ENCODE data around the gene IER5L. TPM values are rescaled to one million over a fixed set of nuclear protein-coding genes. Genes with fewer than 3 reads are reported as not detected.

Gene IER5L
- polyA plus RNA-seq, 1 of the 3 experiments (the other 2 are of a cell fraction): 16.2 TPM

DNA sequence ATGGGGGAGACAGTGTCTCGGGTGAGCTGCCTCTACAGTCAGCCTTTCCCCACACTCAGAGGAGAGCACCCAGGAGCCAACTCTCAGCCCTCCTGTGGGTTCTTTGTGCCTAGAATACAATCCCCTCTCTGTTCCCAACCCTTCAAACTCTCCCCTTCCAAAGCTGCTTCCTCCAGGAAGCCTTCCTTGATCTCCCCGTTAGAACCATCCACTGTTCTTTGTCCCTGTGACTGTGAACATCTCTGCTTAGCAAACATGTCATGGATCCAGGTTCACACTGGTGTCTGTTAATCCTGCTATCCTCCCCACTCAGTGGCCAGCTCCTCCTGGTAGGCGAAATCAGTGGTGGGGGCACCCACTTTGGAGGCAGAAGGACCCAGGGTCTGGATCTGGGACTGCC lies 16.2 kb upstream of the IER5L start (continued):
- no peak for TF ChIP-seq FOXM1 (IDR thresholded peaks at IDR 0.05; ENCODE audit: low read depth)
- TF ChIP-seq RFX5 (IDR thresholded peaks at IDR 0.05; ENCODE audit: low read length): no peak
- TF ChIP-seq GABPA (IDR thresholded peaks at IDR 0.05; ENCODE audit: low read depth): no peak
- no peak for TF ChIP-seq CHD2 (IDR thresholded peaks at IDR 0.05; ENCODE audit: low read length, partially characterized antibody)

DNA sequence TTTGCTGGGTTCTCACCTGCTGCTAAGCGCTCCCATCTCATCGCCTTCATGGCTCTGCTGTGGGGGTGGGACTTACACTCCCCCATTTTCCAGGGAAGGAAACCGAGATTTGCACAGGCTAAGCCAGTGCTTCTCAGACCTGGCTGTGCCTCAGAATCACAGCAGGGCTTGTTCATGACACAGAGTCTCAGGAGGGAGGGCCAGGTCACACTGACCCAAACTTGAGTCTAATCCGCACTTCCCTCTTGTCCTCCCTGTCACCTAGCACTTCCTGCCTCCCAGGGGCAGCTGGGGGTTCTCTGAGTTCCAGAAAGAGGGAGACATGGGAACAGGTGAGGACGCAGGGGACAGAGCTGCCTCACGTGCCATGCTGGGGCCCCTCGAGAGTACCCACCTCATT lies 15.6 kb upstream of the IER5L start:
- Histone ChIP-seq H3K27me3 (ENCODE audit: insufficient read depth) (no peaks in the 10 kb centered on the region), H3K9ac (no peak overlapping the region), H3K4me3 (ENCODE audit: low read depth in 2 of 2, low read length in 1 of 2) (no peak overlapping the region), H3K27ac (ENCODE audit: low read depth in 2 of 2, low read length in 1 of 2) (no peak overlapping the region), H3F3A (replicated peaks; ENCODE audit: insufficient read depth) (no peaks in the 10 kb centered on the region), H3K36me3 (replicated peaks in 1 of 2; ENCODE audit: control insufficient read depth in 1 of 2, insufficient read depth in 2 of 2, low read length in 1 of 2) (no peaks in the 10 kb centered on the region), H3K4me2 (no peak overlapping the region), H4K20me1 (ENCODE audit: insufficient read depth) (no peaks in the 10 kb centered on the region), H3K9me2 (no peaks in the 10 kb centered on the region), H3K79me2 (ENCODE audit: insufficient read depth) (no peaks in the 10 kb centered on the region), H2AFZ (ENCODE audit: low read depth) (no peak overlapping the region), H3K4me1 (ENCODE audit: control insufficient read depth in 1 of 2, insufficient read depth in 2 of 2, low read depth in 1 of 2, low read length in 1 of 2) (peaks cover 0 to 5% of the 10 kb centered on the region in 2 experiments; a peak in 1 of 4 replicates), H3K9me3 (no peaks in the 10 kb centered on the region)
- CTCF ChIA-PET: no interaction called here
- WGBS (ENCODE audit: low lambda C conversion rate): 87% methylated on average over 4 of the region's 7 CpGs
- TF ChIP-seq NFIC (IDR thresholded peaks at IDR 0.05; ENCODE audit: borderline replicate concordance) (no peak), SMC3 (IDR thresholded peaks at IDR 0.05; ENCODE audit: low read depth, low read length) (no peak), JUND (IDR thresholded peaks at IDR 0.05) (no peak), EP300 (IDR thresholded peaks at IDR 0.05; ENCODE audit: borderline replicate concordance in 1 of 2, low read depth in 1 of 2, low read length in 1 of 2) (no peak), RCOR1 (IDR thresholded peaks at IDR 0.05; ENCODE audit: low read length) (no peak), MEF2A (IDR thresholded peaks at IDR 0.05; ENCODE audit: borderline replicate concordance, low read depth) (no peak), GATA2 (CRISPR knock-in tag; IDR thresholded peaks at IDR 0.05) (no peak), EZH2phosphoT487 (IDR thresholded peaks at IDR 0.05; ENCODE audit: borderline replicate concordance, low read depth) (no peak), CHD2 (IDR thresholded peaks at IDR 0.05; ENCODE audit: low read length, partially characterized antibody) (no peak), RFX5 (IDR thresholded peaks at IDR 0.05; ENCODE audit: low read length) (no peak), YY1 (IDR thresholded peaks at IDR 0.05; ENCODE audit: low read depth) (no peak), TAF1 (IDR thresholded peaks at IDR 0.05; ENCODE audit: borderline replicate concordance, low read depth, low read length) (no peak), SIN3A (IDR thresholded peaks at IDR 0.05; ENCODE audit: borderline replicate concordance, low read depth, low read length) (no peak), GABPA (IDR thresholded peaks at IDR 0.05; ENCODE audit: low read depth) (no peak), FOXJ3 (CRISPR knock-in tag; IDR thresholded peaks at IDR 0.05) (no peak)
- TF ChIP-seq, protein P1, sequence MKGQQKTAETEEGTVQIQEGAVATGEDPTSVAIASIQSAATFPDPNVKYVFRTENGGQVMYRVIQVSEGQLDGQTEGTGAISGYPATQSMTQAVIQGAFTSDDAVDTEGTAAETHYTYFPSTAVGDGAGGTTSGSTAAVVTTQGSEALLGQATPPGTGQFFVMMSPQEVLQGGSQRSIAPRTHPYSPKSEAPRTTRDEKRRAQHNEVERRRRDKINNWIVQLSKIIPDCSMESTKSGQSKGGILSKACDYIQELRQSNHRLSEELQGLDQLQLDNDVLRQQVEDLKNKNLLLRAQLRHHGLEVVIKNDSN (IDR thresholded peaks at IDR 0.05; ENCODE audit: borderline replicate concordance, low read depth): no peak
- TF ChIP-seq, protein P2, sequence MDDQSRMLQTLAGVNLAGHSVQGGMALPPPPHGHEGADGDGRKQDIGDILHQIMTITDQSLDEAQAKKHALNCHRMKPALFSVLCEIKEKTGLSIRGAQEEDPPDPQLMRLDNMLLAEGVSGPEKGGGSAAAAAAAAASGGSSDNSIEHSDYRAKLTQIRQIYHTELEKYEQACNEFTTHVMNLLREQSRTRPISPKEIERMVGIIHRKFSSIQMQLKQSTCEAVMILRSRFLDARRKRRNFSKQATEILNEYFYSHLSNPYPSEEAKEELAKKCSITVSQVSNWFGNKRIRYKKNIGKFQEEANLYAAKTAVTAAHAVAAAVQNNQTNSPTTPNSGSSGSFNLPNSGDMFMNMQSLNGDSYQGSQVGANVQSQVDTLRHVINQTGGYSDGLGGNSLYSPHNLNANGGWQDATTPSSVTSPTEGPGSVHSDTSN (IDR thresholded peaks at IDR 0.05): no peak
- TF ChIP-seq, protein P3, sequence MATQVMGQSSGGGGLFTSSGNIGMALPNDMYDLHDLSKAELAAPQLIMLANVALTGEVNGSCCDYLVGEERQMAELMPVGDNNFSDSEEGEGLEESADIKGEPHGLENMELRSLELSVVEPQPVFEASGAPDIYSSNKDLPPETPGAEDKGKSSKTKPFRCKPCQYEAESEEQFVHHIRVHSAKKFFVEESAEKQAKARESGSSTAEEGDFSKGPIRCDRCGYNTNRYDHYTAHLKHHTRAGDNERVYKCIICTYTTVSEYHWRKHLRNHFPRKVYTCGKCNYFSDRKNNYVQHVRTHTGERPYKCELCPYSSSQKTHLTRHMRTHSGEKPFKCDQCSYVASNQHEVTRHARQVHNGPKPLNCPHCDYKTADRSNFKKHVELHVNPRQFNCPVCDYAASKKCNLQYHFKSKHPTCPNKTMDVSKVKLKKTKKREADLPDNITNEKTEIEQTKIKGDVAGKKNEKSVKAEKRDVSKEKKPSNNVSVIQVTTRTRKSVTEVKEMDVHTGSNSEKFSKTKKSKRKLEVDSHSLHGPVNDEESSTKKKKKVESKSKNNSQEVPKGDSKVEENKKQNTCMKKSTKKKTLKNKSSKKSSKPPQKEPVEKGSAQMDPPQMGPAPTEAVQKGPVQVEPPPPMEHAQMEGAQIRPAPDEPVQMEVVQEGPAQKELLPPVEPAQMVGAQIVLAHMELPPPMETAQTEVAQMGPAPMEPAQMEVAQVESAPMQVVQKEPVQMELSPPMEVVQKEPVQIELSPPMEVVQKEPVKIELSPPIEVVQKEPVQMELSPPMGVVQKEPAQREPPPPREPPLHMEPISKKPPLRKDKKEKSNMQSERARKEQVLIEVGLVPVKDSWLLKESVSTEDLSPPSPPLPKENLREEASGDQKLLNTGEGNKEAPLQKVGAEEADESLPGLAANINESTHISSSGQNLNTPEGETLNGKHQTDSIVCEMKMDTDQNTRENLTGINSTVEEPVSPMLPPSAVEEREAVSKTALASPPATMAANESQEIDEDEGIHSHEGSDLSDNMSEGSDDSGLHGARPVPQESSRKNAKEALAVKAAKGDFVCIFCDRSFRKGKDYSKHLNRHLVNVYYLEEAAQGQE (IDR thresholded peaks at IDR 0.05; ENCODE audit: low read depth, low read length): no peak
- TF ChIP-seq, protein P4, sequence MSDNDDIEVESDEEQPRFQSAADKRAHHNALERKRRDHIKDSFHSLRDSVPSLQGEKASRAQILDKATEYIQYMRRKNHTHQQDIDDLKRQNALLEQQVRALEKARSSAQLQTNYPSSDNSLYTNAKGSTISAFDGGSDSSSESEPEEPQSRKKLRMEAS (IDR thresholded peaks at IDR 0.05; ENCODE audit: low read depth): no peak
- TF ChIP-seq, protein P5, sequence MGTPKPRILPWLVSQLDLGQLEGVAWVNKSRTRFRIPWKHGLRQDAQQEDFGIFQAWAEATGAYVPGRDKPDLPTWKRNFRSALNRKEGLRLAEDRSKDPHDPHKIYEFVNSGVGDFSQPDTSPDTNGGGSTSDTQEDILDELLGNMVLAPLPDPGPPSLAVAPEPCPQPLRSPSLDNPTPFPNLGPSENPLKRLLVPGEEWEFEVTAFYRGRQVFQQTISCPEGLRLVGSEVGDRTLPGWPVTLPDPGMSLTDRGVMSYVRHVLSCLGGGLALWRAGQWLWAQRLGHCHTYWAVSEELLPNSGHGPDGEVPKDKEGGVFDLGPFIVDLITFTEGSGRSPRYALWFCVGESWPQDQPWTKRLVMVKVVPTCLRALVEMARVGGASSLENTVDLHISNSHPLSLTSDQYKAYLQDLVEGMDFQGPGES (IDR thresholded peaks at IDR 0.05; ENCODE audit: low read depth, low read length): no peak
- no peak for DNase-seq
- POLR2A ChIA-PET: no interaction called here

Measured in SK-N-SH (cell line).